MM.1S (cell line): ENCODE measurements around the gene ST6GAL2.

Experiments used
- EZH2 ChIP-seq: fragments of 300-600 bp; sonication (generic); optimal IDR thresholded peaks from 2 replicates; pipeline ENCODE3; 2017; ENCODE audit warnings: low read depth, mild to moderate bottlenecking, antibody characterized with exemption, low read length, mixed read lengths
- TF ChIP-seq, protein P1 (sequence below): fragments of 300-600 bp; sonication (generic); IDR thresholded peaks from 2 replicates; pipeline ENCODE4 v1.5.1; 2016; ENCODE audit warnings: antibody characterized with exemption, low read length, mixed read lengths

DNA sequence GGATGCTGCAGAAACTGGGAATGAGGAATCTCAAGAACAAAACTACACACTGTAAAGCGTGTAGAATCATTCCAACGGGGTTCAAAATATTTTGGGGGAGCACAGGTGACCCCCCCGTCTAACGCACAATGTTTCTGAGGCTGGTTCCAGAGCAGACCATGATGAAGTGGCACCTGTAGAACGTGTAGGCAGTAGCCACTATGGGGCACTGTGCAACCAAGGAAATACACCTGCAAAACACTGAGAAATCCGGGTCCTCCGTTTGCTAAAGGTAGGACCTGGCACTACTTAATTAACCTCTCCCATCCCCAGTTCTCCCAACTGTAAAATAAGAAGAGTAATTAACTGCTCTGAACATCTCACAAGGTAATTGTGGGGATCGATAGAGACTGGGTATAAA is 22.6 kb downstream of the ST6GAL2 start:
- TF ChIP-seq, protein P1, sequence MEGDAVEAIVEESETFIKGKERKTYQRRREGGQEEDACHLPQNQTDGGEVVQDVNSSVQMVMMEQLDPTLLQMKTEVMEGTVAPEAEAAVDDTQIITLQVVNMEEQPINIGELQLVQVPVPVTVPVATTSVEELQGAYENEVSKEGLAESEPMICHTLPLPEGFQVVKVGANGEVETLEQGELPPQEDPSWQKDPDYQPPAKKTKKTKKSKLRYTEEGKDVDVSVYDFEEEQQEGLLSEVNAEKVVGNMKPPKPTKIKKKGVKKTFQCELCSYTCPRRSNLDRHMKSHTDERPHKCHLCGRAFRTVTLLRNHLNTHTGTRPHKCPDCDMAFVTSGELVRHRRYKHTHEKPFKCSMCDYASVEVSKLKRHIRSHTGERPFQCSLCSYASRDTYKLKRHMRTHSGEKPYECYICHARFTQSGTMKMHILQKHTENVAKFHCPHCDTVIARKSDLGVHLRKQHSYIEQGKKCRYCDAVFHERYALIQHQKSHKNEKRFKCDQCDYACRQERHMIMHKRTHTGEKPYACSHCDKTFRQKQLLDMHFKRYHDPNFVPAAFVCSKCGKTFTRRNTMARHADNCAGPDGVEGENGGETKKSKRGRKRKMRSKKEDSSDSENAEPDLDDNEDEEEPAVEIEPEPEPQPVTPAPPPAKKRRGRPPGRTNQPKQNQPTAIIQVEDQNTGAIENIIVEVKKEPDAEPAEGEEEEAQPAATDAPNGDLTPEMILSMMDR: peak; percentile 22; the same call in 1 of the 2 replicates
- TF ChIP-seq EZH2: no peak
